Neuron (in vitro differentiated cells): Measurements from ENCODE around the gene FOXD4L5.
"Not testable (repeated sequence)": the region's sequence is repeated elsewhere in the genome, so short reads cannot be mapped to it uniquely, and the experiment has no call there.

ENCODE experiments used
- H2AFZ ChIP-seq: one replicate; pipeline ENCODE4 v1.6.1; 2013; ENCODE audit warnings: low read depth, mild to moderate bottlenecking, inconsistent platforms, low read length, moderate library complexity
- H3K27me3 ChIP-seq: one replicate; pipeline ENCODE4 v1.6.1; 2013; ENCODE audit warnings: low read length; ENCODE audit not compliant: insufficient read depth
- H3K36me3 ChIP-seq: one replicate; pipeline ENCODE4 v1.6.1; 2013; ENCODE audit warnings: low read length; ENCODE audit not compliant: insufficient read depth
- H3K4me1 ChIP-seq: one replicate; pipeline ENCODE4 v1.6.1; 2013; ENCODE audit warnings: low read length; ENCODE audit not compliant: insufficient read depth
- H3K4me3 ChIP-seq: 2 replicates; pipeline ENCODE4 v1.5.1; 2013; ENCODE audit warnings: mild to moderate bottlenecking, low read length, moderate library complexity
- H3K9me3 ChIP-seq: one replicate; pipeline ENCODE4 v1.6.1; 2013; ENCODE audit warnings: low read length

The FOXD4L5 gene

DNA sequence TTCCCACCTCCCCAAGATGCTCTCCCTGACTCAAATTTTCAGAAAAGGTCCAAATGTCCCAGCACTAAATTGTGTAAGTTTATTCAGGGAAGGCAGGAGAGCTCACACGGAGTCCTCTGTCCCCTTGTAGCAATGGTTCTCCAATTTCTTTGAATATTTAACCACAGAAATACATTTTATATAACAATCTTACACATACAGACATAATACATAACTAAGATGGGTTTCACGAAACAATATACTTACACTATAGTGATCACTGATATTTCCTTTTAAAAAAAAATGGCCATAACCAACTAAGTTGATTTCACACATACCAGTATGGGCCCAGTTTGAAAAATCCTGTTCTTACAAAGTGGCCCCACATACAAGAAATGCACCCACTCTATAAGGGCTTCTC, at the start of gene FOXD4L5:
FOXD4L5 (minus strand) TSS at position 101 of the 400 bp plus-strand sequence. CDS start 832 bp downstream, outside the sequence.
- H2AFZ ChIP-seq, H3K36me3 ChIP-seq, H3K27me3 ChIP-seq, H3K9me3 ChIP-seq, H3K4me3 ChIP-seq, H3K4me1 ChIP-seq: not testable (repeated sequence)

DNA sequence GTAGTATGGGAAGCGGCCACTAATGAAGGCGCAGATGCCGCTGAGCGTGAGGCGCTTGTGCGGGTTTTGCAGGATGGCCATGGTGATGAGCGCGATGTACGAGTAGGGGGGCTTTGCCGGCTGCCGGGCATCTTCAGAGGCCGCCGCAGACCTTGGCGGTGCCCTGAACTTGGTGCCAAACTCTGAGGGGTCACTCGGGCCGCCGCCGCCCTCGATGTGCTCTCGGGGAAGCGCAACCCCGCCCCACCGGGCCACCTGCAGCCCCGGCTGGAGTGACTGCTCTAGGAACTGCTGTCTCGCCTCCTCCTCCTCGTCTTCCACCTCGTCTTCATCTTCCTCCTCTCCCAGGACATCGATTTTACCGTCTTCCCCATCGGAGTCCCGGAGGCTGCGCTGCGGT, 1.1 kb downstream of the FOXD4L5 start:
- H3K36me3 ChIP-seq, H3K4me1 ChIP-seq, H2AFZ ChIP-seq, H3K4me3 ChIP-seq, H3K27me3 ChIP-seq, H3K9me3 ChIP-seq: not testable (repeated sequence)

DNA sequence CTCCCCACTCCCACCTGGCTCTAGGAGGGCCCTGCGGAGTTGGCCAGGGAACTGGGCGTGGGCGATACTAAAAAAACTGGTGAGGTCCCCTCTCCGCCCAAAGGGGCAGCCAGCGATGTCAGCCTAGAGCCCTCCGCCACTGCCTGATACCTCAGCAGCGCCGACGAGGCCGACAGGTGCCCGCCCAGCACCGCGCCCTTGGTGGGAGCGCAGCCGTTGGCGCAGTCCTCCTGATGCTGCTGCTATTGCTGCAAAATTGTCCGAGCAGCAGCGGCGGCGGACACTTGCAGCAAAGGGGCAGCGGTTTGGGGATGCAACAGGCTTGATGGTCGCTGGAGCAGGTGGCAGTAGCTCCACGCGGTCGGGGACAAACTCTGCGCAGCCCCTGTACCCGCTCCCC, 2.0 kb downstream of the FOXD4L5 start:
- H3K9me3 ChIP-seq, H2AFZ ChIP-seq, H3K4me1 ChIP-seq, H3K4me3 ChIP-seq, H3K36me3 ChIP-seq, H3K27me3 ChIP-seq: not testable (repeated sequence)
